Spleen (tissue), 7 donors: ENCODE measurements around the gene APOBEC3G.
"Not testable (repeated sequence)": the region's sequence is repeated elsewhere in the genome, so short reads cannot be mapped to it uniquely, and the experiment has no call there.

Experiments used
- POLR2A ChIP-seq, 3 donors: fragments of 450-650 bp; IDR thresholded peaks; one replicate each; pipeline ENCODE4 v1.5.1; 2017; ENCODE audit warnings: antibody characterized with exemption in 3 of 3, mild to moderate bottlenecking in 1 of 3
- POLR2AphosphoS5 ChIP-seq, 3 donors: sonication (generic); formaldehyde crosslinking; IDR thresholded peaks; one replicate each; pipeline ENCODE4 v1.5.1; 2017; ENCODE audit warnings: antibody characterized with exemption in 3 of 3
- TF ChIP-seq, protein P1 (sequence below), 11 experiments: fragments of 200-600 bp in 7 of 11; fragments of 450-650 bp in 4 of 11; sonication (generic) in 4 of 11; IDR thresholded peaks in 8 of 11; conservative IDR thresholded peaks in 3 of 11; 1 replicate in 7 of 11; 2 replicates in 4 of 11; pipeline versions ENCODE4 v1.4.0 to v1.8.0; 2016 to 2021; ENCODE audit warnings: antibody characterized with exemption in 11 of 11, inconsistent platforms in 4 of 11, mild to moderate bottlenecking in 1 of 11
- donor health status: DM: no; HTN: no; CAD: no; lungs with moderate emphysema.
- donor health status: DM: no; HTN: no; CAD: no.
- donor health status: DM: no; HTN: no; CAD: no.

DNA sequence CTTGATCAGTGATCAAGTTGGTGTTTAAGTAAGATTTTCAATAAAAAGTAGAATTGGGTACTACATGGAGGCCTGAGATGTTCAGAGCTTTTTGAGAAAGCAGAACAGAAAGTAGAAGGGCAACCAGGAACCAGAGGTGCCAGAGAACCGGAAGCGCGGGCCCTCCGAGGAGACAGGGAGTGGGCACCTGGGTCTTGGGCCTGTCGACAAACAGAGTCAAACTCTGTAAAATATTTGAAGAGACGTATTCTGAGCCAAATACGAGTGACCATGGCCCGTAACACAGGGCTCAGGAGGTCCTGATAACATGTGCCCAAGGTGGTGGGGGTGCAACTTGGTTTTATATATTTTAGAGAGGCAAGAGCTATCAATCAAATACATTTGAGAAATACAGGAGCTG is 13.2 kb upstream of the APOBEC3G start:
- TF ChIP-seq, protein P1, sequence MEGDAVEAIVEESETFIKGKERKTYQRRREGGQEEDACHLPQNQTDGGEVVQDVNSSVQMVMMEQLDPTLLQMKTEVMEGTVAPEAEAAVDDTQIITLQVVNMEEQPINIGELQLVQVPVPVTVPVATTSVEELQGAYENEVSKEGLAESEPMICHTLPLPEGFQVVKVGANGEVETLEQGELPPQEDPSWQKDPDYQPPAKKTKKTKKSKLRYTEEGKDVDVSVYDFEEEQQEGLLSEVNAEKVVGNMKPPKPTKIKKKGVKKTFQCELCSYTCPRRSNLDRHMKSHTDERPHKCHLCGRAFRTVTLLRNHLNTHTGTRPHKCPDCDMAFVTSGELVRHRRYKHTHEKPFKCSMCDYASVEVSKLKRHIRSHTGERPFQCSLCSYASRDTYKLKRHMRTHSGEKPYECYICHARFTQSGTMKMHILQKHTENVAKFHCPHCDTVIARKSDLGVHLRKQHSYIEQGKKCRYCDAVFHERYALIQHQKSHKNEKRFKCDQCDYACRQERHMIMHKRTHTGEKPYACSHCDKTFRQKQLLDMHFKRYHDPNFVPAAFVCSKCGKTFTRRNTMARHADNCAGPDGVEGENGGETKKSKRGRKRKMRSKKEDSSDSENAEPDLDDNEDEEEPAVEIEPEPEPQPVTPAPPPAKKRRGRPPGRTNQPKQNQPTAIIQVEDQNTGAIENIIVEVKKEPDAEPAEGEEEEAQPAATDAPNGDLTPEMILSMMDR (IDR thresholded peaks at IDR 0.05 in 8 of 11, conservative IDR thresholded peaks at IDR 0.05 in 3 of 11): not testable (repeated sequence)
- peak in 1 of 3 donors; percentile 18 for TF ChIP-seq POLR2AphosphoS5 (IDR thresholded peaks at IDR 0.05)
- not testable (repeated sequence) for TF ChIP-seq POLR2A (IDR thresholded peaks at IDR 0.05)
